Measurements from ENCODE around the gene ADAMTS4.

DNA sequence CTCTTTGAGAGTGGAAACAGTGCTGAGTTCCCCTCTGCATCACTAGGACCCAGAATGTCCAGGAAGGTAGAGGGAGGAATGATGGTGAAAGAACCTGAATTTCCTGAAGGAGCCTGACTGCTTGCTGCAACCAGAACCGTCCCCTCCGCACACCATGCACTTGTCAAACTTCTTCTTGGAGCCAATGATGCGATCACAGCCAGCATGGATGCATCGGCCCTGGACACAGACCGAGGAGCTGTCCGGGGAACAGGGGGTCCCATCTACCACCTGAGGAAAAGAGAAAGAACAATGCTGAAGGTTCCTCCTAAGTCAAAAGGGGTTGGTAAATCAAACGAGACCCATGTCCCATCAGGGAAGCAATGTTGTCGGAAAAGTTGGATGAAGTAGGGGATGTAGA, 6.9 kb downstream of the ADAMTS4 start:
- TF ChIP-seq, protein P1, sequence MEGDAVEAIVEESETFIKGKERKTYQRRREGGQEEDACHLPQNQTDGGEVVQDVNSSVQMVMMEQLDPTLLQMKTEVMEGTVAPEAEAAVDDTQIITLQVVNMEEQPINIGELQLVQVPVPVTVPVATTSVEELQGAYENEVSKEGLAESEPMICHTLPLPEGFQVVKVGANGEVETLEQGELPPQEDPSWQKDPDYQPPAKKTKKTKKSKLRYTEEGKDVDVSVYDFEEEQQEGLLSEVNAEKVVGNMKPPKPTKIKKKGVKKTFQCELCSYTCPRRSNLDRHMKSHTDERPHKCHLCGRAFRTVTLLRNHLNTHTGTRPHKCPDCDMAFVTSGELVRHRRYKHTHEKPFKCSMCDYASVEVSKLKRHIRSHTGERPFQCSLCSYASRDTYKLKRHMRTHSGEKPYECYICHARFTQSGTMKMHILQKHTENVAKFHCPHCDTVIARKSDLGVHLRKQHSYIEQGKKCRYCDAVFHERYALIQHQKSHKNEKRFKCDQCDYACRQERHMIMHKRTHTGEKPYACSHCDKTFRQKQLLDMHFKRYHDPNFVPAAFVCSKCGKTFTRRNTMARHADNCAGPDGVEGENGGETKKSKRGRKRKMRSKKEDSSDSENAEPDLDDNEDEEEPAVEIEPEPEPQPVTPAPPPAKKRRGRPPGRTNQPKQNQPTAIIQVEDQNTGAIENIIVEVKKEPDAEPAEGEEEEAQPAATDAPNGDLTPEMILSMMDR (IDR thresholded peaks at IDR 0.05; ENCODE audit: insufficient read depth, low read depth, low read length): no peak
- TF ChIP-seq EZH2 (IDR thresholded peaks at IDR 0.05; ENCODE audit: insufficient read depth, low read length): no peak
